Esophagus squamous epithelium (tissue), 4 donors: ENCODE measurements around the gene C20orf173.

Experiments used
- CTCF ChIP-seq, 6 experiments: fragments of 450-650 bp in 4 of 6; fragments of 200-600 bp in 2 of 6; sonication (generic) in 2 of 6; IDR thresholded peaks; one replicate each; pipeline ENCODE4 v1.5.1; 2016 to 2019; ENCODE audit warnings: antibody characterized with exemption in 6 of 6, mild to moderate bottlenecking in 4 of 6, moderate library complexity in 4 of 6
- POLR2A ChIP-seq, 4 donors: fragments of 450-650 bp; IDR thresholded peaks; one replicate each; pipeline ENCODE4 v1.6.1; 2017; ENCODE audit warnings: antibody characterized with exemption in 4 of 4, mild to moderate bottlenecking in 4 of 4, moderate library complexity in 3 of 4

- no peak for TF ChIP-seq CTCF (IDR thresholded peaks at IDR 0.05)
- no peak for TF ChIP-seq POLR2A (IDR thresholded peaks at IDR 0.05)
Observed at GRCh38 chr20:35552914-35553313, 23.5 kb upstream of the C20orf173 start.
